HEK293 (cell line): ENCODE measurements around the gene SLC17A9.

ENCODE experiments used
- CTCF ChIA-PET: fragments of 350-600 bp; formaldehyde crosslinking; extraction: SDS; loops from one replicate; lab custom pipeline; 2021; ENCODE audit warnings: antibody characterized with exemption; lab: Yijun Ruan, JAX
- POLR2A ChIA-PET: fragments of 300-600 bp; formaldehyde crosslinking; extraction: SDS; loops from one replicate; lab custom pipeline; 2020; ENCODE audit warnings: antibody characterized with exemption, inconsistent platforms; lab: Yijun Ruan, JAX
- H3K27ac ChIP-seq: fragments of 200-500 bp; sonication (Bioruptor generic); 2 replicates; pipeline ENCODE4 v1.5.1; 2014; ENCODE audit warnings: low read depth, low read length, control low read depth, inconsistent platforms; ENCODE audit errors: extremely low read depth
- H3K36me3 ChIP-seq, 2 experiments: fragments of 200-500 bp in 1 of 2; sonication (Bioruptor generic) in 1 of 2; 1 replicate in 1 of 2; 2 replicates in 1 of 2; pipeline ENCODE4 v1.5.1; 2014 to 2017; ENCODE audit warnings: inconsistent platforms in 2 of 2, low read length in 2 of 2; ENCODE audit not compliant: control insufficient read depth in 2 of 2, insufficient read depth in 1 of 2
- H3K4me1 ChIP-seq: fragments of 200-500 bp; sonication (Bioruptor generic); 2 replicates; pipeline ENCODE4 v1.5.1; 2014; ENCODE audit warnings: mild to moderate bottlenecking, low read length, inconsistent platforms; ENCODE audit not compliant: control insufficient read depth, insufficient read depth
- H3K4me3 ChIP-seq: 2 replicates; pipeline ENCODE4 v1.5.1; 2011; ENCODE audit warnings: low read depth, mild to moderate bottlenecking, control low read depth, low read length, moderate library complexity
- H3K9me3 ChIP-seq: fragments of 200-500 bp; sonication (Bioruptor generic); 2 replicates; pipeline ENCODE4 v1.5.1; 2014; ENCODE audit warnings: low read depth, low read length, inconsistent platforms; ENCODE audit not compliant: control insufficient read depth, insufficient read depth
- EGR2 ChIP-seq: fragments of 450-650 bp; formaldehyde crosslinking; IDR thresholded peaks from 2 replicates; pipeline ENCODE4 v1.5.1; 2016; ENCODE audit warnings: low read depth, missing biosample characterization, missing genetic modification characterization
- HOXC10 ChIP-seq: sonication (generic); formaldehyde crosslinking; IDR thresholded peaks from 2 replicates; pipeline ENCODE4 v1.8.1; 2023; ENCODE audit warnings: mild to moderate bottlenecking, missing genetic modification reagents
- KLF1 ChIP-seq: fragments of 450-650 bp; formaldehyde crosslinking; IDR thresholded peaks from 2 replicates; pipeline ENCODE4 v1.5.1; 2016; ENCODE audit warnings: missing biosample characterization, missing genetic modification characterization
- KLF8 ChIP-seq: fragments of 450-650 bp; formaldehyde crosslinking; IDR thresholded peaks from 2 replicates; pipeline ENCODE4 v1.5.1; 2016; ENCODE audit warnings: missing biosample characterization, missing genetic modification characterization
- SCRT2 ChIP-seq: fragments of 450-650 bp; formaldehyde crosslinking; IDR thresholded peaks from 2 replicates; pipeline ENCODE4 v1.5.1; 2016; ENCODE audit warnings: missing biosample characterization, missing genetic modification characterization
- SETDB1 ChIP-seq: IDR thresholded peaks from one replicate; pipeline ENCODE4 v1.6.1; 2017; ENCODE audit warnings: mild to moderate bottlenecking, low read length, moderate library complexity, mixed read lengths; ENCODE audit not compliant: insufficient read length
- SP7 ChIP-seq: fragments of 450-650 bp; formaldehyde crosslinking; IDR thresholded peaks from 2 replicates; pipeline ENCODE4 v1.5.1; 2016; ENCODE audit warnings: missing biosample characterization, missing genetic modification characterization
- TSHZ1 ChIP-seq: fragments of 450-650 bp; formaldehyde crosslinking; IDR thresholded peaks from 2 replicates; pipeline ENCODE4 v1.5.1; 2016; ENCODE audit warnings: missing biosample characterization, missing genetic modification characterization, borderline replicate concordance
- WT1 ChIP-seq: fragments of 450-650 bp; formaldehyde crosslinking; IDR thresholded peaks from 2 replicates; pipeline ENCODE4 v1.5.1; 2016; ENCODE audit warnings: missing biosample characterization, missing genetic modification characterization
- ZBTB1 ChIP-seq: fragments of 450-650 bp; formaldehyde crosslinking; IDR thresholded peaks from 2 replicates; pipeline ENCODE4 v1.5.1; 2016; ENCODE audit warnings: missing biosample characterization, missing genetic modification characterization
- ZBTB8A ChIP-seq: fragments of 450-650 bp; formaldehyde crosslinking; IDR thresholded peaks from 2 replicates; pipeline ENCODE4 v1.5.1; 2016; ENCODE audit warnings: missing biosample characterization, missing genetic modification characterization
- ZFHX2 ChIP-seq: fragments of 450-650 bp; formaldehyde crosslinking; conservative IDR thresholded peaks from 2 replicates; pipeline ENCODE4 v1.5.1; 2016; ENCODE audit warnings: missing biosample characterization, missing genetic modification characterization
- ZFP69B ChIP-seq: fragments of 450-650 bp; formaldehyde crosslinking; IDR thresholded peaks from 2 replicates; pipeline ENCODE4 v1.5.1; 2016; ENCODE audit warnings: missing biosample characterization, missing genetic modification characterization
- ZNF155 ChIP-seq: fragments of 450-650 bp; formaldehyde crosslinking; IDR thresholded peaks from 2 replicates; pipeline ENCODE4 v1.5.1; 2016; ENCODE audit warnings: missing biosample characterization, missing genetic modification characterization
- ZNF211 ChIP-seq: fragments of 450-650 bp; formaldehyde crosslinking; IDR thresholded peaks from 2 replicates; pipeline ENCODE4 v1.5.1; 2016; ENCODE audit warnings: low read depth, missing biosample characterization, missing genetic modification characterization
- ZNF354C ChIP-seq: fragments of 450-650 bp; formaldehyde crosslinking; IDR thresholded peaks from 2 replicates; pipeline ENCODE4 v1.5.1; 2016; ENCODE audit warnings: missing biosample characterization, missing genetic modification characterization, low read depth, borderline replicate concordance
- ZNF521 ChIP-seq: fragments of 450-650 bp; formaldehyde crosslinking; IDR thresholded peaks from 2 replicates; pipeline ENCODE4 v1.5.1; 2017; ENCODE audit warnings: missing biosample characterization, mild to moderate bottlenecking, missing genetic modification characterization
- ZNF544 ChIP-seq: fragments of 450-650 bp; formaldehyde crosslinking; IDR thresholded peaks from 2 replicates; pipeline ENCODE4 v1.5.0; 2017; ENCODE audit warnings: missing biosample characterization, missing genetic modification characterization
- ZNF580 ChIP-seq: fragments of 450-650 bp; formaldehyde crosslinking; IDR thresholded peaks from 2 replicates; pipeline ENCODE4 v1.5.1; 2016; ENCODE audit warnings: missing biosample characterization, missing genetic modification characterization
- ZNF623 ChIP-seq: fragments of 450-650 bp; formaldehyde crosslinking; IDR thresholded peaks from 2 replicates; pipeline ENCODE4 v1.5.1; 2016; ENCODE audit warnings: missing biosample characterization, missing genetic modification characterization
- ZNF658 ChIP-seq: fragments of 450-650 bp; formaldehyde crosslinking; IDR thresholded peaks from 2 replicates; pipeline ENCODE4; 2016; ENCODE audit warnings: missing biosample characterization, missing genetic modification characterization
- ZSCAN16 ChIP-seq: fragments of 450-650 bp; formaldehyde crosslinking; IDR thresholded peaks from 2 replicates; pipeline ENCODE4 v1.5.1; 2016; ENCODE audit warnings: missing biosample characterization, missing genetic modification characterization
- ZSCAN23 ChIP-seq: fragments of 450-650 bp; formaldehyde crosslinking; IDR thresholded peaks from 2 replicates; pipeline ENCODE4 v1.5.1; 2016; ENCODE audit warnings: missing biosample characterization, missing genetic modification characterization
- ZXDB ChIP-seq: fragments of 450-650 bp; formaldehyde crosslinking; IDR thresholded peaks from 2 replicates; pipeline ENCODE4 v1.5.1; 2016; ENCODE audit warnings: missing biosample characterization, missing genetic modification characterization

Gene SLC17A9

GRCh38 chr20:63015662-63016361, 63.3 kb downstream of the SLC17A9 start:
- no peaks in the 10 kb centered on the region for H3K4me1 ChIP-seq
- peak; percentile 95 for TF ChIP-seq KLF1 (tag by site-specific recombination)
- no peak for TF ChIP-seq ZXDB (tag by site-specific recombination)
- ChIA-PET CTCF (interaction anchor here (2.3 kb wide), 1 partner anchor 43 kb away, joined by 8 read pairs; no protein-coding TSS in a partner anchor), POLR2A (no interaction called here)
- H3K36me3 ChIP-seq = no peaks in the 10 kb centered on the region
- H3K9me3 ChIP-seq = no peaks in the 10 kb centered on the region
- H3K27ac ChIP-seq = no peak overlapping the region
- no peak overlapping the region for H3K4me3 ChIP-seq

- H3K4me3 ChIP-seq = no peak overlapping the region
- no peak for TF ChIP-seq ZNF658 (tag by site-specific recombination)
- TF ChIP-seq, all 188 proteins: peak for 0
- ChIA-PET CTCF (no interaction called here), POLR2A (no interaction called here)
- Histone ChIP-seq H3K4me1 (no peaks in the 10 kb centered on the region), H3K27ac (no peak overlapping the region), H3K36me3 (no peaks in the 10 kb centered on the region), H3K9me3 (no peaks in the 10 kb centered on the region)
Observed at GRCh38 chr20:63016514-63017075, 64.1 kb downstream of the SLC17A9 start.

- POLR2A ChIA-PET = no interaction called here
- Histone ChIP-seq H3K4me3 (no peak overlapping the region), H3K36me3 (no peaks in the 10 kb centered on the region), H3K9me3 (no peaks in the 10 kb centered on the region), H3K27ac (no peak overlapping the region), H3K4me1 (no peaks in the 10 kb centered on the region)
- TF ChIP-seq EGR2 (peak; percentile 27; the same call in 1 of the 2 replicates), ZFHX2 (tag by site-specific recombination) (peak; percentile 48), ZBTB1 (no peak), ZNF623 (tag by site-specific recombination) (no peak)
- CTCF ChIA-PET = no interaction called here
Observed at GRCh38 chr20:63017076-63017825, 64.7 kb downstream of the SLC17A9 start.

- ChIA-PET CTCF (no interaction called here), POLR2A (no interaction called here)
- Histone ChIP-seq H3K9me3 (no peaks in the 10 kb centered on the region), H3K27ac (no peak overlapping the region), H3K4me3 (no peak overlapping the region), H3K4me1 (no peaks in the 10 kb centered on the region), H3K36me3 (no peaks in the 10 kb centered on the region)
- TF ChIP-seq ZNF354C (tag by site-specific recombination) = no peak
- TF ChIP-seq TSHZ1 (tag by site-specific recombination) = no peak
- TF ChIP-seq WT1 (tag by site-specific recombination) = no peak
- no peak for TF ChIP-seq ZBTB8A (tag by site-specific recombination)
- no peak for TF ChIP-seq SETDB1
- no peak for TF ChIP-seq SP7
- no peak for TF ChIP-seq ZNF580 (tag by site-specific recombination)
- no peak for TF ChIP-seq KLF8 (tag by site-specific recombination)
- TF ChIP-seq ZNF155 = no peak
- no peak for TF ChIP-seq HOXC10 (CRISPR knock-in tag)
- no peak for TF ChIP-seq ZNF211
- no peak for TF ChIP-seq ZNF544 (tag by site-specific recombination)
- TF ChIP-seq ZSCAN23 = no peak
- no peak for TF ChIP-seq ZFP69B (tag by site-specific recombination)
- no peak for TF ChIP-seq ZNF521 (tag by site-specific recombination)
- TF ChIP-seq ZNF658 (tag by site-specific recombination) = no peak
- TF ChIP-seq SCRT2 (tag by site-specific recombination) = no peak
- no peak for TF ChIP-seq ZSCAN16 (tag by site-specific recombination)
Observed at GRCh38 chr20:63017826-63018411, 65.4 kb downstream of the SLC17A9 start.
